ENCODE results near the gene APEX1.

The APEX1 gene

GRCh38 chr14:20454516-20455354, at the start of gene APEX1, which contains the start of gene OSGEP:
Gene APEX1 (plus strand): TSS chr14:20455226. CDS start chr14:20455646, 420 bp downstream.
Gene OSGEP (minus strand): TSS chr14:20454812. CDS start chr14:20454683, 129 bp downstream.
- DNase-seq (ENCODE audit: low read depth in 3 of 3): peak; percentile 95 to 98 (median 96)

- DNase-seq (ENCODE audit: low read depth in 3 of 3): no peak
Measured at GRCh38 chr14:20409226-20409625, 45.8 kb upstream of the APEX1 start.

GRCh38 chr14:20412411-20412810, 42.6 kb upstream of the APEX1 start:
- DNase-seq (ENCODE audit: low read depth in 3 of 3): no peak

GRCh38 chr14:20412876-20413743, 41.9 kb upstream of the APEX1 start, which contains the start of gene TEP1:
Gene TEP1 (minus strand): TSS chr14:20413501. CDS start chr14:20408439, 5,062 bp downstream.
- DNase-seq (ENCODE audit: low read depth in 3 of 3): peak; percentile 62 to 76 (median 62)

- no peak for DNase-seq (ENCODE audit: low read depth in 3 of 3)
Measured at GRCh38 chr14:20413744-20414082, 41.3 kb upstream of the APEX1 start.

GRCh38 chr14:20415782-20416206, 39.2 kb upstream of the APEX1 start:
- no peak for DNase-seq (ENCODE audit: low read depth in 3 of 3)

GRCh38 chr14:20416223-20416622, 38.8 kb upstream of the APEX1 start:
- no peak for DNase-seq (ENCODE audit: low read depth in 3 of 3)

GRCh38 chr14:20417250-20418186, 37.5 kb upstream of the APEX1 start:
- DNase-seq (ENCODE audit: low read depth in 3 of 3): no peak

- DNase-seq (ENCODE audit: low read depth in 3 of 3): no peak
Measured at GRCh38 chr14:20418501-20418909, 36.5 kb upstream of the APEX1 start.

- DNase-seq (ENCODE audit: low read depth in 3 of 3): no peak
Measured at GRCh38 chr14:20419419-20419818, 35.6 kb upstream of the APEX1 start.

- no peak for DNase-seq (ENCODE audit: low read depth in 3 of 3)
Measured at GRCh38 chr14:20421267-20421666, 33.8 kb upstream of the APEX1 start.

GRCh38 chr14:20422886-20423285, 32.1 kb upstream of the APEX1 start:
- DNase-seq (ENCODE audit: low read depth in 3 of 3): no peak

- no peak for DNase-seq (ENCODE audit: low read depth in 3 of 3)
Measured at GRCh38 chr14:20424851-20425250, 30.2 kb upstream of the APEX1 start.

GRCh38 chr14:20427231-20428009, 27.6 kb upstream of the APEX1 start:
- DNase-seq (ENCODE audit: low read depth in 3 of 3): no peak

GRCh38 chr14:20428010-20428365, 27.0 kb upstream of the APEX1 start:
- no peak for DNase-seq (ENCODE audit: low read depth in 3 of 3)

GRCh38 chr14:20428802-20429201, 26.2 kb upstream of the APEX1 start:
- no peak for DNase-seq (ENCODE audit: low read depth in 3 of 3)

GRCh38 chr14:20429801-20430669, 25.0 kb upstream of the APEX1 start:
- no peak for DNase-seq (ENCODE audit: low read depth in 3 of 3)

- no peak for DNase-seq (ENCODE audit: low read depth in 3 of 3)
Measured at GRCh38 chr14:20434701-20435581, 20.1 kb upstream of the APEX1 start.
